OCI-LY7 (cell line): ENCODE results near the gene LRCOL1.

ENCODE experiments used
- EZH2phosphoT487 ChIP-seq: fragments of 200-600 bp; sonication (generic); IDR thresholded peaks from 2 replicates; pipeline ENCODE4 v1.6.1; 2018; ENCODE audit warnings: low read depth, borderline replicate concordance, mild to moderate bottlenecking, mixed run types, antibody characterized with exemption, low read length, moderate library complexity, mixed read lengths
- TF ChIP-seq, protein P1 (sequence below): fragments of 200-600 bp; sonication (generic); conservative IDR thresholded peaks from 2 replicates; pipeline ENCODE4 v1.5.1; 2014; ENCODE audit warnings: mild to moderate bottlenecking, antibody characterized with exemption, low read length, moderate library complexity, mixed read lengths

DNA sequence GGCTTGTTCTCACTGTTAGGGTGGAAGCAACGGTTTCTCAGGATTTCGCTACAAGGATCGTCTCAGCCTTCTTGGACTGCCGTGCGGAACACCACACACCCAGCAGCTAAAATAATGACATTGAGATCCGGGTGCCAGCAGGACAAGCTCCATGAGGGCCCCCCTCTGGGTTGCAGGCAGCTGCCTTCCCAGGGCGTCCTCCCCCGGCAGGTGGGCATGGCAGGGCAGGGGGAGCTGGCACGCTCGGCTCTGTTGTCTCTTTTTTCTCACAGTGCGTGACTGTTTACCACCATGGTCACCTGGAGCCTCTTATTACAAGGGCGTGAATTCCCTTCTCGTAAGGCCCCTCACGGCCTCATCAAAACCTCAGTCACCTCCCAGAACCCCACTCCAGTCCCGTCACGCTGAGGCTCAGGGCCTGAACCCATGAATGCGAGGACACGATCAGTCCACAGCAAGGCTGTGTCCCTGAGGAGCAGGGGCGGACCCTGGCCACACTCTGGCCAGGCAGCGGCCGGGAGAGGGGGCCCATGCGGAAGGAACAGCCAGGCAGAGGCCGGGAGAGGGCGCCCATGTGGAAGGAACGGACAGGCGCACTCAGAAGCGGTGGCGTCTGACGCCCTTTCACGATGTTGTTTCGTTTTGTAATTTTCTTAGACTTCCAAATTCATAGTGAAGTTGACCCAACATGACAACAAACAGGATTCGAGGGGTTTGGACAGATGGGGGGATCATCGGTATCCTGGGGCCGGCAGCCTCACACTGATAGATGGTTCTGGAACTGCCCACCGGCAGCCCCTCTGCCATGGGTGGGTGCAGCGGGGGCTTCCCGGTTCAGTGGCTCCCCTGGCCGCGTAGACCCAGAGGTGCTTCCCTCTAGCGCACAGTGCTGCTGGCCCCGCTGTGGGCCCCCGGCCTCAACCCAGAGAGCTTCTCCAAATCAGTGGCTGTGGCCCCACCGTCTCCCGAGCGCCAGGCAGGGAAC is 10.0 kb downstream of the LRCOL1 start:
- TF ChIP-seq, protein P1, sequence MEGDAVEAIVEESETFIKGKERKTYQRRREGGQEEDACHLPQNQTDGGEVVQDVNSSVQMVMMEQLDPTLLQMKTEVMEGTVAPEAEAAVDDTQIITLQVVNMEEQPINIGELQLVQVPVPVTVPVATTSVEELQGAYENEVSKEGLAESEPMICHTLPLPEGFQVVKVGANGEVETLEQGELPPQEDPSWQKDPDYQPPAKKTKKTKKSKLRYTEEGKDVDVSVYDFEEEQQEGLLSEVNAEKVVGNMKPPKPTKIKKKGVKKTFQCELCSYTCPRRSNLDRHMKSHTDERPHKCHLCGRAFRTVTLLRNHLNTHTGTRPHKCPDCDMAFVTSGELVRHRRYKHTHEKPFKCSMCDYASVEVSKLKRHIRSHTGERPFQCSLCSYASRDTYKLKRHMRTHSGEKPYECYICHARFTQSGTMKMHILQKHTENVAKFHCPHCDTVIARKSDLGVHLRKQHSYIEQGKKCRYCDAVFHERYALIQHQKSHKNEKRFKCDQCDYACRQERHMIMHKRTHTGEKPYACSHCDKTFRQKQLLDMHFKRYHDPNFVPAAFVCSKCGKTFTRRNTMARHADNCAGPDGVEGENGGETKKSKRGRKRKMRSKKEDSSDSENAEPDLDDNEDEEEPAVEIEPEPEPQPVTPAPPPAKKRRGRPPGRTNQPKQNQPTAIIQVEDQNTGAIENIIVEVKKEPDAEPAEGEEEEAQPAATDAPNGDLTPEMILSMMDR, result peak; percentile 65
- no peak for TF ChIP-seq EZH2phosphoT487
